Loucy (cell line): Measurements from ENCODE around the gene HOXC11.

Source experiments
- H2AFZ ChIP-seq: fragments of 200-600 bp; sonication (generic); 2 replicates; pipeline ENCODE4 v1.6.0; 2016; ENCODE audit warnings: antibody characterized with exemption, mild to moderate bottlenecking, low read length, moderate library complexity
- H3F3A ChIP-seq: fragments of 200-600 bp; 2 replicates; pipeline ENCODE4 v1.6.0; 2016; ENCODE audit warnings: antibody characterized with exemption, low read depth, mild to moderate bottlenecking
- H3K27me3 ChIP-seq: fragments of 200-600 bp; sonication (generic); 2 replicates; pipeline ENCODE4 v1.6.1; 2014; ENCODE audit warnings: low read length, mild to moderate bottlenecking; ENCODE audit not compliant: insufficient read depth, poor library complexity, severe bottlenecking
- H3K36me3 ChIP-seq: fragments of 200-600 bp; sonication (generic); 2 replicates; pipeline ENCODE4 v1.6.1; 2016; ENCODE audit warnings: low read length; ENCODE audit not compliant: insufficient read depth
- H3K4me1 ChIP-seq: fragments of 200-600 bp; sonication (generic); 2 replicates; pipeline ENCODE4 v1.5.1; 2014; ENCODE audit warnings: low read length, mild to moderate bottlenecking; ENCODE audit not compliant: insufficient read depth, poor library complexity, severe bottlenecking
- H3K4me2 ChIP-seq: fragments of 200-600 bp; sonication (generic); 2 replicates; pipeline ENCODE4 v1.6.0; 2014; ENCODE audit warnings: antibody characterized with exemption, low read length, low read depth, mild to moderate bottlenecking; ENCODE audit not compliant: poor library complexity, severe bottlenecking
- H3K4me3 ChIP-seq: fragments of 200-600 bp; sonication (generic); 2 replicates; pipeline ENCODE4 v1.5.1; 2014; ENCODE audit warnings: low read length, mild to moderate bottlenecking, mixed read lengths; ENCODE audit not compliant: poor library complexity, severe bottlenecking
- H3K79me2 ChIP-seq: fragments of 200-600 bp; sonication (generic); 2 replicates; pipeline ENCODE4 v1.6.1; 2014; ENCODE audit warnings: low read length; ENCODE audit not compliant: insufficient read depth
- H3K9ac ChIP-seq: fragments of 200-600 bp; sonication (generic); 2 replicates; pipeline ENCODE4 v1.6.0; 2014; ENCODE audit warnings: mild to moderate bottlenecking, low read depth, low read length, moderate library complexity; ENCODE audit not compliant: poor library complexity, severe bottlenecking
- H3K9me2 ChIP-seq: fragments of 200-600 bp; sonication (generic); replicated peaks from 2 replicates; pipeline ENCODE4 v1.6.1; 2016; ENCODE audit warnings: low read depth, low read length, mixed read lengths
- H3K9me3 ChIP-seq: fragments of 200-600 bp; sonication (generic); 2 replicates; pipeline ENCODE4 v1.6.1; 2014; ENCODE audit warnings: mild to moderate bottlenecking, antibody characterized with exemption, low read length, low read depth; ENCODE audit not compliant: insufficient read depth
- H4K20me1 ChIP-seq: fragments of 200-600 bp; sonication (generic); 2 replicates; pipeline ENCODE4 v1.6.0; 2014; ENCODE audit warnings: antibody characterized with exemption, low read length, mild to moderate bottlenecking; ENCODE audit not compliant: insufficient read depth, poor library complexity, severe bottlenecking
- EZH2phosphoT487 ChIP-seq: fragments of 200-600 bp; IDR thresholded peaks from 2 replicates; pipeline ENCODE4 v1.6.1; 2018; ENCODE audit warnings: antibody characterized with exemption, mild to moderate bottlenecking, moderate library complexity, borderline replicate concordance
- TF ChIP-seq, protein P1 (sequence below): fragments of 200-600 bp; sonication (generic); conservative IDR thresholded peaks from 2 replicates; pipeline ENCODE4 v1.5.1; 2014; ENCODE audit warnings: mild to moderate bottlenecking, antibody characterized with exemption, low read length

Gene HOXC11

GRCh38 chr12:53928054-53928835 is 44.7 kb upstream of the HOXC11 start:
- Histone ChIP-seq H3K4me3 (no peak overlapping the region), H3K9ac (no peak overlapping the region), H3K9me3 (no peaks in the 10 kb centered on the region), H3K36me3 (no peaks in the 10 kb centered on the region), H3K4me2 (no peak overlapping the region), H3K9me2 (no peaks in the 10 kb centered on the region), H3K4me1 (no peaks in the 10 kb centered on the region), H3K27me3 (peaks cover 8% of the 10 kb centered on the region), H4K20me1 (no peaks in the 10 kb centered on the region), H3K79me2 (no peaks in the 10 kb centered on the region), H2AFZ (no peak overlapping the region), H3F3A (no peaks in the 10 kb centered on the region)
- TF ChIP-seq EZH2phosphoT487 = no peak
- TF ChIP-seq, protein P1, sequence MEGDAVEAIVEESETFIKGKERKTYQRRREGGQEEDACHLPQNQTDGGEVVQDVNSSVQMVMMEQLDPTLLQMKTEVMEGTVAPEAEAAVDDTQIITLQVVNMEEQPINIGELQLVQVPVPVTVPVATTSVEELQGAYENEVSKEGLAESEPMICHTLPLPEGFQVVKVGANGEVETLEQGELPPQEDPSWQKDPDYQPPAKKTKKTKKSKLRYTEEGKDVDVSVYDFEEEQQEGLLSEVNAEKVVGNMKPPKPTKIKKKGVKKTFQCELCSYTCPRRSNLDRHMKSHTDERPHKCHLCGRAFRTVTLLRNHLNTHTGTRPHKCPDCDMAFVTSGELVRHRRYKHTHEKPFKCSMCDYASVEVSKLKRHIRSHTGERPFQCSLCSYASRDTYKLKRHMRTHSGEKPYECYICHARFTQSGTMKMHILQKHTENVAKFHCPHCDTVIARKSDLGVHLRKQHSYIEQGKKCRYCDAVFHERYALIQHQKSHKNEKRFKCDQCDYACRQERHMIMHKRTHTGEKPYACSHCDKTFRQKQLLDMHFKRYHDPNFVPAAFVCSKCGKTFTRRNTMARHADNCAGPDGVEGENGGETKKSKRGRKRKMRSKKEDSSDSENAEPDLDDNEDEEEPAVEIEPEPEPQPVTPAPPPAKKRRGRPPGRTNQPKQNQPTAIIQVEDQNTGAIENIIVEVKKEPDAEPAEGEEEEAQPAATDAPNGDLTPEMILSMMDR = no peak

DNA sequence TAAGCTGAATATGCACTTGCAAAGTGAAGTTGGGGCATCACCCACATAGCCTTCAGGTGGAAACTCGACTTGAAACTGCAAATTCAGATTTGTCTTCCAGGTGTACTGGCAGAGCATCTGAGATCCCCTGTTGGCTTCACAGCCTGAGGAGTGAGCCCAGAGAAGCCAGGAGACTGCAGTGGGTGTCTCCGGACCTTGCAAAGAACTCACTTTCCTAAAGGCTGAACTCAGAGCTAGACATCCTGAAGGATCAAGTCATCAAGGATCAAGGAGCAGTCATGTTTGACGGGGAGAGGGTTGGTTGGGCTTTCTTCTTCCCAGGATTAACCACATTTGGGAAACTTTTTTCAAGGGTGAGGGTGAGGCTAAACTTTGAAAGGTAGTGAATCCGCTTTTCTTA is 43.4 kb upstream of the HOXC11 start:
- no peak overlapping the region for H3K4me2 ChIP-seq
- no peaks in the 10 kb centered on the region for H3K36me3 ChIP-seq
- H3K9ac ChIP-seq = no peak overlapping the region
- H3K9me2 ChIP-seq = no peaks in the 10 kb centered on the region
- no peak overlapping the region for H2AFZ ChIP-seq
- no peak overlapping the region for H3K4me3 ChIP-seq
- no peaks in the 10 kb centered on the region for H3F3A ChIP-seq
- no peaks in the 10 kb centered on the region for H4K20me1 ChIP-seq
- H3K27me3 ChIP-seq = peaks cover 8% of the 10 kb centered on the region
- H3K79me2 ChIP-seq = no peaks in the 10 kb centered on the region
- no peaks in the 10 kb centered on the region for H3K9me3 ChIP-seq
- TF ChIP-seq, protein P1 = no peak
- no peak for TF ChIP-seq EZH2phosphoT487
- no peaks in the 10 kb centered on the region for H3K4me1 ChIP-seq

- TF ChIP-seq, protein P1 = no peak
- TF ChIP-seq EZH2phosphoT487 = no peak
- no peak overlapping the region for H3K4me3 ChIP-seq
- H3K9ac ChIP-seq = no peak overlapping the region
- no peaks in the 10 kb centered on the region for H3K9me3 ChIP-seq
- H3K4me1 ChIP-seq = no peaks in the 10 kb centered on the region
- H3K9me2 ChIP-seq = no peaks in the 10 kb centered on the region
- no peak overlapping the region for H3K4me2 ChIP-seq
- H3K36me3 ChIP-seq = no peaks in the 10 kb centered on the region
- no peaks in the 10 kb centered on the region for H3K79me2 ChIP-seq
- H3F3A ChIP-seq = no peaks in the 10 kb centered on the region
- no peaks in the 10 kb centered on the region for H4K20me1 ChIP-seq
- H3K27me3 ChIP-seq = peaks cover 8% of the 10 kb centered on the region
- no peak overlapping the region for H2AFZ ChIP-seq
Measured at GRCh38 chr12:53930591-53931255, 42.2 kb upstream of the HOXC11 start.
